NCI-H524 (cell line): ENCODE results near the gene OVOL3.
A peak's percentile ranks its signal among the peaks of the same experiment; 100 is the strongest.
"Not testable (repeated sequence)": the region's sequence is repeated elsewhere in the genome, so short reads cannot be mapped to it uniquely, and the experiment has no call there.

Source experiments
- DNase-seq, 2 experiments: peaks; one replicate each; lab custom pipeline; 2025; lab: John Stamatoyannopoulos, UW

OVOL3 gene

DNA sequence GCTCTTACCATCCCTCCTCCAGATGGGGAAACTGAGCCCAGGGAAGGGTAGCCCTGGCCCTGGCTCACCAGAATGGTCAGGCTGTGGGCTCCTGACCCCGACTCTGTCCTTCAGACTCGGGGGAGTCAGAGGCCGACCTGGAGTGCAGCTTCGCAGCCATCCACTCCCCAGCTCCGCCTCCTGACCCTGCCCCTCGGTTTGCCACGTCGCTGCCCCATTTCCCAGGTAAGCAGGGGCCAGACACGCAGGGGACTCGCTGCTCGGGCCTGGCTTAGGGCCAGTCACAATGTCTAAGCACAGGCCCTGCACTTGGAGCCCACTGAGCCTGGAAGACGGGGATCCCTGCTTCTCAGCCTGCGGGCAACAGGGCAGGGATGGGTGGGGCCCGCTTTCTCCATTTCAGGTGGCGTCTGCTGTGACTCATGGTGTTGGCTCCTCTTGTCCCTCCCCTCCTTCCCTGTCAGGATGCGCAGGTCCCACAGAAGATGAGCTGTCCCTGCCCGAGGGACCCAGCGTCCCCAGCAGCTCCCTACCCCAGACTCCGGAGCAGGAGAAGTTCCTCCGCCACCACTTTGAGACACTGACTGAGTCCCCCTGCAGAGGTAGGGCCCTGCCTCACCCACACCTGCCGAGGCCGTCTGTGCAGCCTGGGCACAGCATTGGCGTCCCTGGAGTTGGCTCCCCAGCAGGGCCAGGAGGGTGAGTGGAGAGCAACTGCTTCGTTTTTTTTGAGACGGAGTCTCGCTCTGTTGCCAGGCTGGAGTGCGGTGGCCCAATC, 9.2 kb upstream of the OVOL3 start:
- DNase-seq, result no peak

DNA sequence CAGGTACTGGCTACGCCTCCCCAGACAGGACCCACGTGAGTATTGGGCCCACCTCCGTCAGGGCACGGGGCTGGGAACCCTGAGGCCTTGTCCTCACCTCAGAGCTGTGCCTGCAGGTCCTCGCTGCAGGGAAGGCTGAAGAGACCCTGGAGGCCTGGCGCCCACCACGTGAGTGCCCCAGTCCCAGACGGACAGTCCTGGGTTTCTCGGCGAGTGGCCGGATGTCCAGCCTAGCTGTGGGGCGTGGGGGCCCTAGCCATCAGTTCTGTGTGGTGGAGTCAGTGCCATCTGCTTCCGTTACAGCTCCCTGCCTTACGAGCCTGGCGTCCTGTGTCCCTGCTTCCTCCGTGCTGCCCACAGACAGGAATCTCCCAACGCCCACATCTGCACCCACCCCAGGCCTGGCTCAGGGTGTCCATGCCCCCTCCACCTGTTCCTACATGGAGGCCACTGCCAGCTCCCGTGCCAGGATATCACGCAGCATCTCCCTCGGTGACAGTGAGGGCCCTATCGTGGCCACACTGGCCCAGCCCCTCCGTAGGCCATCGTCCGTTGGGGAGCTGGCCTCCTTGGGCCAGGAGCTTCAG, 7.8 kb upstream of the OVOL3 start:
- DNase-seq, result no peak

DNA sequence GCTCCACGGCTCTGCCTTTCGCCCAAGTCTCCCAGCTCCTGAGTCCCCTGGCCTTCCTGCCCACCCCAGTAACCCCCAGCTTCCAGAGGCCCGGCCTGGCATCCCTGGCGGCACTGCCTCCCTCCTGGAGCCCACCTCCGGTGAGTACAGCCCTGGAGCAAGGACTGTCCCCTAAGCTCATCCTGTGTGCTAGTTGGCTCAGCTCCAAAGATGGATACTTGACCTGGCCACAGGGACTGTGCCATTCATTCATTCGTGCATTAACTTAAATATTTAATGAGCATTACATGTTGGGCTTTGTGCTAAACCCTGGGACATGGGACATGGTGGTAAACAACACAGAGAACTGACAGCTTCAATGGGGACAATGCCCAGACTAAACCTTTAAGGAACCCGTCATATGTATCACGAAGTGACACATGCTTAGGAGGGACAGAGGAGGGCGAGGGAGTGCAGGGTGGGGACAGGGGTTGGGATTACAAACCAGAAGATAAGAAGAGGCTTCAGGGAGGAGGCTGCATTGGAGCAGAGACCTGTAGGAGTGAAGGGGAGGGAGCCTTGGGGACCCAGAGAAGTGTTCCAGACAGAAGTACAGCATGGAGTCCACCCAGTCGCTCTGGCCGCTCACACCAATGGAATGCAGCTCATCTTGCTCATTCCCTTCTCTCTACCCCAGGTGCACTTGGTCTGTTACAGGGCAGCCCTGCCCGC, 6.9 kb upstream of the OVOL3 start:
- no peak for DNase-seq

DNA sequence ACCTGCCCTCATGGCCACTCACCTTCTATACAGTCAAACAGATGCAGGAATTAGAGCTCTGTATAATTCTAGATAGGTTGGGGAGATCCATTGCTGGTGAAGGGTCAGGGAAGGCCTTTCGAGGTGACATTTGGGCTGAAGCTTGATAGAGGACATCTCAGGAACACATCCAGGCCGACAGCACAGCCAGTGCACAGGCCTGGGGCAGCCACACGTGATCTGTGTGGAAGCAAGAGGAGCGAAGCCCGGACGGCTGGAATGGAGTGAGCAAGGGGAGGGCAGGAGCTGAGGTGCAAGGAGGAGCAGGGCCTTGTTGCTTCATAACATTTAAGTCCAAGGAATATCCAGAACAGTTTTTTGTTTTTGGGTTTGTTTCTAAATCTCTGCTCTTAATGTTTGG, 4.5 kb upstream of the OVOL3 start:
- no peak for DNase-seq

DNA sequence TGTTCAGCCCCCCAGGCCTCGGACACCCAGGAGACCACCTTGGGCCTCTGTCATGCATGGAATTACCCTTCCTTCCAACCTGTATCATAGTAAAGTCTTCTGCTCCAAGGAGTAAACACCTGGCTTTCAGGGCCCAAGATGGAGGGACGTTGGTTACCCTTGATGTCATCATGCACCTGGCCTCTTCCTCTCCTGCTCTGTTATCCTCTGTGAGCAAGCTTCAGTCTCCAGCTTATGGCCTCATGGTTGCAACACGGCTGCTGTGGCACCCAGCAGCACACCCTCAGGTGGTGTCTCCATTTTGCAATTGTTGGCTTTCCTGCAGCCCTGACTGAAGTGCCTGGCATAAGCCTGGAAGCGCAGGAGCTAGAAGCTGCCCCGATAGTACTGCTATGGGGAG, 4.0 kb upstream of the OVOL3 start:
- DNase-seq, result no peak

DNA sequence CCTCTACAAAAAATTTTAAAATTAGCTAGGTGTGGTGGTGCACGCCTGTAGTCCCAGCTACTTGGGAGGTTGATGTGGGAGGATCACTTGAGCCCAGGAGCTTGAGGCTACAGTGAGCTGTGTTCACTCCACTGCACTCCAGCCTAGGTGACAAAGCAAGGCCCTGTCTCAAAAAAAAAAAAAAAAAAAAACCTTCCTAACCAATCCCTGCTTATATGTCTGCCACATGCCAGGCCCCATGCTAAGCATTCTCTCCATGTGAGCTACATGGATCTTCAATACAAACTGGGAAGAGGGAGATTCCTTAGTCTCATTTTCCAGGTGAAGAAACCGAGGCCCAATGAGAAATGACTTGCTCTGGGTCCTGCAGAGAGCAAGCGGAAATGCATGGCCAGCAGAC, 2.3 kb upstream of the OVOL3 start:
- DNase-seq, result no peak

DNA sequence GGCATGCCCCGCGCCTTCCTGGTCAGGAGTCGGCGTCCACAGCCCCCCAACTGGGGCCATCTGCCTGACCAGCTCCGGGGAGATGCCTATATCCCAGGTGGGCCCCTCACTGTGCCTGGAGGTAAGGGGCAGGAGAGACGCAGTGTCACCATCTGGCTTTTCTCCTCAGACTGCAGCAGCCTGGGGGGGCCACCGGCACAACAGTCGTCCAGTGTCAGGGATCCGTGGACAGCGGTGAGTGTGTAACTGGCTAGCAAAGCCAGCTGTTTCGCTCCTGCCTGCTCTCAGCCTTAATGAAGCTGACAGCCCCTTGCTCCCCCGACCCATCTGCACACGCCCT, 227 bp downstream of the OVOL3 start:
- peak; percentile 43 to 86 for DNase-seq

DNA sequence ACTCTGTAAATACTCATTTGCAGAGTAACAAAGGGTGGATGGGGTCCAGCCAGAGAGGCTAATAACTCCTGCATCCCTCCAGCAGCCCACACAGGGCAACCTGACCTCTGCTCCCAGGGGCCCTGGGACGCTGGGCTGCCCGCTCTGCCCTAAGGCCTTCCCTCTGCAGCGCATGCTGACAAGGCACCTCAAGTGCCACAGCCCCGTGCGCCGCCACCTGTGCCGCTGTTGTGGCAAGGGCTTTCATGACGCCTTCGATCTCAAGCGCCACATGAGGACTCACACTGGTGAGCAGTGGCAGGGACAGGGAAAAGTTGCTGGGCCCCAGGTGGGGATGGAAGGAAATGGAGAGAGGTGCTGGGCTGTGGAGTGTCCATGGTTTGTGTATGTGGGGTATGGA, 1.7 kb downstream of the OVOL3 start:
- DNase-seq, result peak in 1 of 2 experiments; percentile 35

DNA sequence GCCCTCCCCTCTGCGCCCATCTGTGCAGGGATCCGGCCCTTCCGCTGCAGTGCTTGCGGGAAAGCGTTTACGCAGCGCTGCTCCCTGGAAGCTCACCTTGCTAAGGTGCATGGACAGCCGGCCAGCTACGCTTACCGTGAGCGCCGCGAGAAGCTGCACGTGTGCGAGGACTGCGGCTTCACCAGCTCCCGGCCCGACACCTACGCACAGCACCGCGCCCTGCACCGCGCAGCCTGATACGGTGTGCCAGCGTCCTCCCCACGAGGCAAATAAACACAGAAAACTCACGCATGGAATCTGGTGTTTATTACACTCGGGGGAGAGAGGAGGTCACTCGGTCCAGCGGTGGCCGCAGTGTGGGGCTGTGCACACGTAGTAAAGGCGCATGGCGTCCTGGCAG, 2.5 kb downstream of the OVOL3 start:
- no peak for DNase-seq

DNA sequence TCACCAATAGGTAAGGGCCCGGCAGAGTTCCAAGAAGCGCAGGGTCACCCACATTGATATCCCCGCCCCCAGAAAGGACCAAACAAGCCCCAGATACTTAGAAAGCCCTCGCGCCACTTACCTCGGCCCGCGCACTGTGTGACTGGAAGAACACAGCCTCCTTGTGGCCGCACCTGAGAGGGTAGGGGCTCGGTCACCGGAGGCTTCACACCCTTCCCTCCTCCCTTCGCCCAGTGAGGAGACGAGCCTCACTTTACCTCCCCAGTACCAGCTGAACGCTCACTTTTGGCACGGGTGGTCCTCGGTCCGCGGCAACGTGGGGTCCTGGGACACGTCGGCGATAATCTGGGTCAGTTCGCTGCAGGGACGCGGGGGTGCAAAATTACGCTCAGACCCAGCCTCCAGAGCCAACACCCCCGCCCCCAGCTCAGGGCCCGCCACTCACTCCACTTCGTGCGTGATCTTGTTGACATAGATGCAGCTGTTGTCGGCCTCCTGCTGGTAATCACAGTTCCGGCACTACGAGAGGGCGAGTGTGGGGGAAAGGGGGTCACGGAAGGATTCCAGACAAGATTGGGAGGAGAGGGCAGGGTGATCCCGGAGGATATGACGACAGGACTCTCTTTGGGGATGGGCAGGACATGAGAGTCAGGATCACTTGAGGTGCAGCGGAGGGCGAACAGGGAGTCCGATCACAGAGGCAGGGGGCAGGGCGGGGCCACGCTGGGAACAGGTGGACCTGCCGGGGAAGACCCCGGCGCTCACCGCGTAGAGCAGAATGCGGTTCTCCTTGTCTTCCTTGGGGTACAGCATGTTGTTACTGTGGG, 3.2 kb downstream of the OVOL3 start:
- DNase-seq, result peak; percentile 28 to 64

DNA sequence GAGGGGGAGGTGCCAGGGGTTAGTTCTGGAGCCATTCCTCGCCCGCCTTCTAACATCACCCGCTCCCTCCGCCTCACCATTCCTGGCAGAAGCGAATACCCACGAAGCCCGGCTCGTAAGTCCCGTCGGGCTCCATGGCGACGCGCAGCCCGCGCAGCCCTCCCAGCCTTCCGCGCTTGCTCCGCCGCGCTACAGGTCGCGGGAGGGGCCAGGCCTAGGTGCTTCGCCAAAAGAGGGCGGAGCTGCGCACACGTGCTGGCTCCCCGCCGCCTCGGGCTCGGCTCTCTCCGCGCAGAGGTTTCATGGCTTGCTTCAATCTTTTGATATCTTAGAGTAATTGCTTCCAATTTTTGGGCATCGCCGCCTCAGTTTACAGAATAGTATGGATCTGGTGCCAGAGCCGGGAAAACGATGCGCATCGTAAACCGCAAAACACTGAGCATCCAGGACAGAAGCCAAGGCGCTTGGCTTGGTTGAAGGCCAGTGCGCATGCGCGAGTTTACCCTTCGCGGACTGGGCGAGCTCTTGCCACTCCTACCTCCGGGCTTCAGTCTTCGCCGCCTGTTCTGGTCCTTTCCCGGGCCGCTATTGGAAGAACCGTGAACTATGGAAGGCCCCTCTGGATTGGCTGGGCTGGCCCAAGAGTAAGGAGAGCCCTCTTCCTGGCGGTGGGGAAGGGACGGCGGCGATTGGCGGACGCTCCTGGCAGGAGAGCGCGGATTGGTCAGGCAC, 3.9 kb downstream of the OVOL3 start, which contains the start of gene POLR2I:
Gene POLR2I, minus strand, starts transcription at position 155 of the 732 bp plus-strand sequence. Its CDS starts 19 bp downstream, at position 136.
- DNase-seq, result peak; percentile 100

DNA sequence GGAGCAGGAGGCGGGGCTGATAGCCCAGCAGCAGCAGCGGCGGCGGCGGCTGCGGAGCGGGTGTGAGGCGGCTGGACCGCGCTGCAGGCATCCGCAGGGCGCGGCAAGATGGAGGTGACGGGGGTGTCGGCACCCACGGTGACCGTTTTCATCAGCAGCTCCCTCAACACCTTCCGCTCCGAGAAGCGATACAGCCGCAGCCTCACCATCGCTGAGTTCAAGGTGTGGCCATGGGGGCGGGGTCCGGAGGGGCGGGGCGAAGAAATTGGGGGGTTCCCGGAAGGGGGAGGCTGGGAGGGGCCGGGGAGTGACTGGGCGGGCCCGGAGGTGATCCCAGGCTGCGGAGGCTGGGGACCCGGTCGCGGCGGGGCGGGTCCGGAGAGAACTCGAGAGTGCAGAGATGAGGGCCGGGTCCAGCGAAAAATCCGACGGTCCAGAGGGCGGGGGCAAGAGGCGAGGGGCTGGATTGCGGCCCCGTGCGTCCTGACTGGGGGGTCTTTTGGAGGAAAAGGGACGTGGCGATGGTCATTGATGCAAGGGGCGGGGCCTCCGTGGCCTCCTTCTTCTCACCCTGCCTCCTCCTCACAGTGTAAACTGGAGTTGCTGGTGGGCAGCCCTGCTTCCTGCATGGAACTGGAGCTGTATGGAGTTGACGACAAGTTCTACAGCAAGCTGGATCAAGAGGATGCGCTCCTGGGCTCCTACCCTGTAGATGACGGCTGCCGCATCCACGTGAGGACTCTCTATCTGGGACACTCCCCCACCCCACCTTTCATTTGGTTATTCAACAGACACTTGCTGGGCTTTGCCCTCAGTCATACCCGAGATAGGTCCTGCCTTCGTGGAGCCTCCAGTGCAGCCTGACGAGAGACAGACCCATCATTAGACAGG, 4.8 kb downstream of the OVOL3 start, which contains the start of gene TBCB:
Gene TBCB, plus strand, starts transcription at position 16 of the 891 bp plus-strand sequence. Its CDS starts 93 bp downstream, at position 109.
- DNase-seq, result peak in 1 of 2 experiments; percentile 55

DNA sequence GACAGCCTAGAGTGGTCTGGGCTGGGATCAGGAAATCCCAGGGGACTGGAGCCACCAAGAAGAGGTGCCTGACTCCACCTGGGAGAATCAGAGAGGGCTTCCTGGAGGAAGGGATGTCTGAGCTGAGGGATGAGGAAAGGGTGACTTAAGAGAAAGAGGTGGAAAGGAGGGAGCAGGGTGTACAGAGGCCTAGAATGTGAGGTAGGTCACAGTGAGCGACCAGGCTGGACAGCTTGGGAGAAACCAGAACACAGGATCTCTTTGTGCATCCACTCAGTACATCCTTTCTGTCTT, 5.3 kb downstream of the OVOL3 start:
- DNase-seq, result no peak

DNA sequence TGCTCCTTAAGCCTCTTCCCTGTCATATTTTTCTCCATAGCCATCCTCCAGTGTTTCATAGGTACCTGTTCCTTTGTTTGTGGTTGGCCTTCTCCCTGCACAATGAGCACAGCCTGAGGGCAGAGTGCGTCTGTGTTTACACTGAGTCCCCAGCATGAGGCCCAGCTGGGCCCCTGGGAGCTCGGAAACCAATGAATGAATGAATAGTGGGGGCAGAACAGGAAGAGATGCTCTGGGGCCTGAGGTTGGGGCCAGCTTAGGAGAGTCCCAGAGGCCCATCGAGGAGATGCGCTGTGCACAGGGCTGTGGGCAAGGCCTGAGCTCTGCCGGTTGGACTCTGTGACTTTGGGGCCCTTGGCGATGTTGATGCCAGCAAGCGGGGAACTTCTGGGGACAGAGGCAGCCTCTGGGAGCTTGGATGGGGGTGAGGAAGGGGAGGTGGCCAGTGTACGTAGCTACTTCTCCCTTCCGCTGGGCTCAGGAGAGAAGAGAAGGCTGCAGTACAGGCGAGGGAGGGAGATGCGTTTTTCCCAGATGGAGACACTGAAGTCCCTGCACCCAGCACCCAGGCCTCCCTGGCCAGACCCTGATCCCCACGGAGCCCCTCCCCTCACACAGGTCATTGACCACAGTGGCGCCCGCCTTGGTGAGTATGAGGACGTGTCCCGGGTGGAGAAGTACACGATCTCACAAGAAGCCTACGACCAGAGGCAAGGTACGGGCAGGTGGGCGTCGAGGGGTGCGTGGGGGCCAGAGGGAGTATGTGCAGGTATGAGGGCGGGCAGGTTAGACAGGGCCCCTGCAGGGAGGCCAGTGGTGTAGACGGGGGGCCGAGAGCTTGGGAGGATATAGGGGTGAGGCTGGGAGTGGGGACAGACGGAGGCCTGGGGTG, 9.4 kb downstream of the OVOL3 start:
- DNase-seq, result no peak

DNA sequence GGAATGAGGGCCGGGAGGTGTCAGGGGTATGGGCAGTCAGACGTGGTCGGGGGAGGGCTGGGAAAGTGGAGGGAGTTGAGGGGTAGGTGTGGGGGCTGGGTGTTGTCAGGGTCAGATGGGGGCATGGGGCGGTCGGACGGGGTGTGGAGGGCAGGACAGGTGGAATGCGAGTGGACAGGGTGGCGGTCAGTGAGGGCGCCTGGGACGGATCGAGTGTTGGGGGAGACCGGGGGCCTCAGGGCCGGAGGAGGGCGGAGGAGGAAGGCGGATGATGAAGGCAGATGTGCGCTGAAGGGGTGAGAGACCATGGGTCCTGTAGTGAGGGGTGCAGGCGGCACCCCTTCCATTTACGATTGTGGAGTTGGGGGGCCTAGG, 10.0 kb downstream of the OVOL3 start:
- DNase-seq, result no peak

DNA sequence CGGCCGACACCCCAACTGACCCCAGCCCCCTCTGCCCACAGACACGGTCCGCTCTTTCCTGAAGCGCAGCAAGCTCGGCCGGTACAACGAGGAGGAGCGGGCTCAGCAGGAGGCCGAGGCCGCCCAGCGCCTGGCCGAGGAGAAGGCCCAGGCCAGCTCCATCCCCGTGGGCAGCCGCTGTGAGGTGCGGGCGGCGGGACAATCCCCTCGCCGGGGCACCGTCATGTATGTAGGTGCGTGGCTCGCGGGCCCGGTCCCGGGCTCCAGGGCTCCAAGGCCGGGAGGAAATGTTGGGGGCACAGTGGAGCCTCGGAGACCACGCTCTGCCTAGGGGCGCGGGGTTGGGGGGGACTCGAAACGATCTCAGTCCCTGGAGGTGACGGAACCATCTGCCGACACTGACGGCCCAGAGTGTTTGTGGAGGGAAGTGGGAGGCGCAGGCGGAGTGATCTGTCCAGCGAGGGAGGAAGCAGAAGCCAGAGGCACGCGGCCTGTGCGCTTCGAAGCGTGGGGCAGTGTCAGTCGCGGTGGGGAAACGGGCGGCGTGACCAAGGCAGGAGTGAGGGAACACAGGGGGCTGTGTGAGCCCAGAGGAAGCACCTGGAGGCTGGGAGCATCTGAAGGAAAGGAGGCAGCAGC, 10.7 kb downstream of the OVOL3 start:
- DNase-seq, result no peak

DNA sequence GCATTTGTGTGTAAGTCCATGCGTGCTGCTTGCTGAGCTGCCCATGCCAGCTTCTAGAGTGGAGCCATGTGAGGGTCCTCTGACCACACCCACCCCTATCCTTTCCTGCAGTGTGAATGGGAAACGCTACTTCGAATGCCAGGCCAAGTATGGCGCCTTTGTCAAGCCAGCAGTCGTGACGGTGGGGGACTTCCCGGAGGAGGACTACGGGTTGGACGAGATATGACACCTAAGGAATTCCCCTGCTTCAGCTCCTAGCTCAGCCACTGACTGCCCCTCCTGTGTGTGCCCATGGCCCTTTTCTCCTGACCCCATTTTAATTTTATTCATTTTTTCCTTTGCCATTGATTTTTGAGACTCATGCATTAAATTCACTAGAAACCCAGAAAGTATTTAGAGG, 14.6 kb downstream of the OVOL3 start:
- no peak for DNase-seq

DNA sequence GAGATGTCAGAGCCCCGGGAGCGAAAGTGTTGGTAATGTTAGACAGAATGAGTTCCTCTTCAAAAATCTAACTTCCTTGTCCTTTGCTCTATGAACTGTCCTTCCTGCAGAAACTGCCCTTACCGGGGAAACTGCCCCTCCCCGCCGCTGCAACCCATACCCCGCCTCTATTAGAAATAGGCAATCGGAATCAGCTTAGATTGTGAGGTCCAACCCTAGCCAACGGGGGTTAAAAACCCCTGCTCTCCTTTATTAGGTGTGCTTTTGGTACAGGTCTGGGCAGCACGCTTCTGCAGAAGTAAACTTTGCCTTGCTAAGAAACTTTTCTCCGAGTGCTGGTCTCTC, 17.4 kb downstream of the OVOL3 start:
- DNase-seq, result peak in 1 of 2 experiments; percentile 29

DNA sequence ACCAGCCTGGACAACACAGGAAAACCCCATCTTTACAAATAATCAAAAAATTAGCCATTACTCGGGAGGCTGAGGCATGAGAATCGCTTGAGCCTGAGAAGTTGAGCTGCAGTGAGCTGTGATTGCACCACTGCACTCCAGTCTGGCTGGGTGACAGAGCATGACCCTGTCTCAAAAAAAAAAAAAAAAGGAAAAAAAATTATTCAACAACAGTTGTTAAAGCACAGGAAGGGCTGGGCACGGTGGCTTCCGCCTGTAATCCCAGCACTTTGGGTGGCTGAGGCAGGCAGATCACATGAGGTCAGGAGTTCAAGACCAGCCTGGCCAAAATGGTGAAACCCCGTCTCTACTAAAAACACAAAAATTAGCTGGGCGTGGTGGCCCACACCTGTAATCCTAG, 20.3 kb downstream of the OVOL3 start:
- not testable (repeated sequence) for DNase-seq
